ENCODE measurements around the gene DNA2. TPM values are rescaled to one million over a fixed set of nuclear protein-coding genes. Genes with fewer than 3 reads are reported as not detected.
"Not testable (repeated sequence)": the region's sequence is repeated elsewhere in the genome, so short reads cannot be mapped to it uniquely, and the experiment has no call there.

The DNA2 gene
- total RNA-seq (2021): 43.4 and 46.9 TPM in 2 replicates
- long read RNA-seq, full-length matches to known transcripts: 2 of 112 reads
- long read RNA-seq, partial matches to known transcripts: 42 of 112 reads
- long read RNA-seq, other reads (novel, unspliced or antisense): 68 of 112 reads

- Histone ChIP-seq H3K9ac (ENCODE audit: extremely low read depth, insufficient read length, low read length) (peak within 1 kb of the TSS; percentile 92), H2BK15ac (ENCODE audit: low read depth, low read length) (no peak within 1 kb of the TSS), H3K4ac (ENCODE audit: low read depth, low read length) (no peak within 1 kb of the TSS), H2BK5ac (ENCODE audit: insufficient read length, low read length) (no peak within 1 kb of the TSS), H4K8ac (replicated peaks; ENCODE audit: insufficient read length, low read depth, low read length) (no peak within 1 kb of the TSS), H2AK5ac (ENCODE audit: insufficient read length, low read length) (no peak within 1 kb of the TSS), H3K18ac (ENCODE audit: insufficient read length, low read depth, low read length) (peak within 1 kb of the TSS; percentile 93), H3K79me2 (ENCODE audit: insufficient read depth, low read length) (peaks cover 13% of the 10 kb centered on the region; the same call in 1 of the 2 replicates), H3K79me1 (ENCODE audit: insufficient read depth, low read depth, low read length, poor library complexity, severe bottlenecking) (no peaks in the 10 kb centered on the region), H3T11ph (ENCODE audit: low read length) (no peak within 1 kb of the TSS), H3K4me1 (ENCODE audit: insufficient read depth, low read length) (no peaks in the 10 kb centered on the region), H3K23me2 (ENCODE audit: insufficient read length, low read depth, low read length, poor library complexity, severe bottlenecking) (no peaks in the 10 kb centered on the region), H3K56ac (ENCODE audit: insufficient read length, low read depth, low read length) (no peak within 1 kb of the TSS), H4K20me1 (ENCODE audit: control insufficient read depth, insufficient read depth, insufficient read length) (no peaks in the 10 kb centered on the region), H2BK120ac (ENCODE audit: low read depth, low read length, poor library complexity, severe bottlenecking) (no peak within 1 kb of the TSS), H2BK20ac (ENCODE audit: low read depth, low read length, poor library complexity, severe bottlenecking) (no peak within 1 kb of the TSS), H2BK12ac (ENCODE audit: insufficient read length, low read depth, low read length) (no peak within 1 kb of the TSS), H4K5ac (ENCODE audit: insufficient read length, low read depth, low read length) (no peak within 1 kb of the TSS), H3K27me3 (ENCODE audit: insufficient read depth, low read length) (no peaks in the 10 kb centered on the region), H4K91ac (ENCODE audit: insufficient read length, low read depth, low read length) (no peak within 1 kb of the TSS), H3K14ac (ENCODE audit: insufficient read depth, low read length) (peak within 1 kb of the TSS; percentile 96), H3K4me2 (ENCODE audit: insufficient read depth, insufficient read length, low read length) (peak within 1 kb of the TSS; percentile 99), H3K23ac (ENCODE audit: insufficient read length, low read depth, low read length) (no peak within 1 kb of the TSS), H3K9me3 (ENCODE audit: control insufficient read depth, low read depth, low read length) (no peaks in the 10 kb centered on the region), H2AFZ (ENCODE audit: low read length) (peak within 1 kb of the TSS; percentile 76), H3K27ac (ENCODE audit: insufficient read length, low read depth, low read length) (peak within 1 kb of the TSS; percentile 83)
- H3K4me3 Mint-ChIP-seq: peak within 1 kb of the TSS; percentile 95 to 98
- TF ChIP-seq CTCF (conservative IDR thresholded peaks at IDR 0.05): no peak
- peak; percentile 90 for DNase-seq
- H3K27ac Mint-ChIP-seq: peak within 1 kb of the TSS; percentile 99 to 100 (median 99)
- WGBS (ENCODE audit: extremely low coverage, insufficient read length, low lambda C conversion rate): no CpG with 5 or more reads among the region's 46 CpGs
- H3K4me1 Mint-ChIP-seq: peaks cover 21% of the 10 kb centered on the region in 2 experiments
- H3K9me3 Mint-ChIP-seq: peaks cover 0 to 8% of the 10 kb centered on the region in 2 experiments; a peak in 2 of 5 replicates
- peaks cover 3% of the 10 kb centered on the region for H3K27me3 Mint-ChIP-seq (ENCODE audit: low read depth)
- H3K36me3 Mint-ChIP-seq (ENCODE audit: insufficient read depth in 1 of 3, low read depth in 3 of 3): peaks cover 20 to 36% (median 33%) of the 10 kb centered on the region in 3 experiments
These were observed at the start of gene DNA2 for GRCh38 chr10:68471586-68472408. Gene DNA2 (minus strand): TSS chr10:68471973. CDS start chr10:68471864, 109 bp downstream.

- H3T11ph ChIP-seq (ENCODE audit: low read length); H3K27ac Mint-ChIP-seq; H3K4me3 Mint-ChIP-seq; H4K5ac ChIP-seq (ENCODE audit: insufficient read length, low read depth, low read length); H2AFZ ChIP-seq (ENCODE audit: low read length); H2BK5ac ChIP-seq (ENCODE audit: insufficient read length, low read length); H4K91ac ChIP-seq (ENCODE audit: insufficient read length, low read depth, low read length); H3K79me2 ChIP-seq (ENCODE audit: insufficient read depth, low read length); H3K23me2 ChIP-seq (ENCODE audit: insufficient read length, low read depth, low read length, poor library complexity, severe bottlenecking); H3K4me1 ChIP-seq (ENCODE audit: insufficient read depth, low read length); DNase-seq; H3K9me3 ChIP-seq (ENCODE audit: control insufficient read depth, low read depth, low read length); H3K18ac ChIP-seq (ENCODE audit: insufficient read length, low read depth, low read length); H3K27ac ChIP-seq (ENCODE audit: insufficient read length, low read depth, low read length); H3K4me1 Mint-ChIP-seq; H2BK120ac ChIP-seq (ENCODE audit: low read depth, low read length, poor library complexity, severe bottlenecking); H2BK12ac ChIP-seq (ENCODE audit: insufficient read length, low read depth, low read length); H2BK20ac ChIP-seq (ENCODE audit: low read depth, low read length, poor library complexity, severe bottlenecking); H3K56ac ChIP-seq (ENCODE audit: insufficient read length, low read depth, low read length); H3K27me3 Mint-ChIP-seq (ENCODE audit: low read depth); H4K8ac ChIP-seq (replicated peaks; ENCODE audit: insufficient read length, low read depth, low read length); H3K79me1 ChIP-seq (ENCODE audit: insufficient read depth, low read depth, low read length, poor library complexity, severe bottlenecking); H3K14ac ChIP-seq (ENCODE audit: insufficient read depth, low read length); H3K4ac ChIP-seq (ENCODE audit: low read depth, low read length); H3K9ac ChIP-seq (ENCODE audit: extremely low read depth, insufficient read length, low read length); H2AK5ac ChIP-seq (ENCODE audit: insufficient read length, low read length); H3K9me3 Mint-ChIP-seq; H4K20me1 ChIP-seq (ENCODE audit: control insufficient read depth, insufficient read depth, insufficient read length); H2BK15ac ChIP-seq (ENCODE audit: low read depth, low read length); H3K4me2 ChIP-seq (ENCODE audit: insufficient read depth, insufficient read length, low read length); H3K23ac ChIP-seq (ENCODE audit: insufficient read length, low read depth, low read length); H3K27me3 ChIP-seq (ENCODE audit: insufficient read depth, low read length): not testable (repeated sequence)
- WGBS (ENCODE audit: extremely low coverage, insufficient read length, low lambda C conversion rate): no CpG with 5 or more reads among the region's 11 CpGs
- H3K36me3 Mint-ChIP-seq (ENCODE audit: insufficient read depth in 1 of 3, low read depth in 3 of 3): peaks cover 0 to 11% (median 0%) of the 10 kb centered on the region in 3 experiments; a peak in 2 of 7 replicates
These were observed 46.8 kb upstream of the DNA2 start for GRCh38 chr10:68518609-68519008.

Measured in H9 (cell line).